ENCODE measurements around the gene LRRC52. TPM values are rescaled to one million over a fixed set of nuclear protein-coding genes. Genes with fewer than 3 reads are reported as not detected.

The LRRC52 gene
- polyA plus RNA-seq, 1 of the 3 experiments (the other 2 are of a cell fraction), result not detected

- no peak for TF ChIP-seq USF1 (IDR thresholded peaks at IDR 0.05; ENCODE audit: borderline replicate concordance, low read depth)
- no peak for TF ChIP-seq POLR2AphosphoS5 (IDR thresholded peaks at IDR 0.05; ENCODE audit: low read depth, low read length)
These were observed 10.5 kb upstream of the LRRC52 start (continued) for GRCh38 chr1:165533254-165533653.

DNA sequence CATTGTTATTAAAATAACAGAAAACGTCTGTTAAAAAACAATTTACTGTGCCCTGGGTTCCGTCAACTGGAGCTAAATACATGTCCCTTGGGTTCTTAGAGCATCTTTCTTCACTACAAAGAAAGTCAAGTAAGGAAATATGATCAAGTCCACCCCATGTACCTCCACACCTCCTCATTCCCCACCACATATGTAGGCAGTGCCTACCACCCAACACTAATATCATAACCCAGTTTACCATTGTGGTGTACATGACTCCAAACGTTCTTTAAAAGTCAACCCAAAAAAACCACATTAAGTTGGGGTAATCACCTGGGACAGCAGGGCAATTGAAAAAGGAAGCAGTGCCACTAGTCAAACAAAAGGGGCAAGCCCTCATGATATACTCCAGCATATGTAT is 7.8 kb upstream of the LRRC52 start:
- CTCF ChIA-PET, result interaction anchor here (0.8 kb wide), 1 partner anchor 131 kb away, joined by 3 read pairs; no protein-coding TSS in a partner anchor
- TF ChIP-seq TEAD4 (IDR thresholded peaks at IDR 0.05; ENCODE audit: borderline replicate concordance, insufficient read depth) (no peak), RFX5 (IDR thresholded peaks at IDR 0.05; ENCODE audit: low read length) (no peak), CHD2 (IDR thresholded peaks at IDR 0.05; ENCODE audit: low read length, partially characterized antibody) (no peak), NFIC (IDR thresholded peaks at IDR 0.05; ENCODE audit: borderline replicate concordance) (no peak)
- TF ChIP-seq, protein P1, sequence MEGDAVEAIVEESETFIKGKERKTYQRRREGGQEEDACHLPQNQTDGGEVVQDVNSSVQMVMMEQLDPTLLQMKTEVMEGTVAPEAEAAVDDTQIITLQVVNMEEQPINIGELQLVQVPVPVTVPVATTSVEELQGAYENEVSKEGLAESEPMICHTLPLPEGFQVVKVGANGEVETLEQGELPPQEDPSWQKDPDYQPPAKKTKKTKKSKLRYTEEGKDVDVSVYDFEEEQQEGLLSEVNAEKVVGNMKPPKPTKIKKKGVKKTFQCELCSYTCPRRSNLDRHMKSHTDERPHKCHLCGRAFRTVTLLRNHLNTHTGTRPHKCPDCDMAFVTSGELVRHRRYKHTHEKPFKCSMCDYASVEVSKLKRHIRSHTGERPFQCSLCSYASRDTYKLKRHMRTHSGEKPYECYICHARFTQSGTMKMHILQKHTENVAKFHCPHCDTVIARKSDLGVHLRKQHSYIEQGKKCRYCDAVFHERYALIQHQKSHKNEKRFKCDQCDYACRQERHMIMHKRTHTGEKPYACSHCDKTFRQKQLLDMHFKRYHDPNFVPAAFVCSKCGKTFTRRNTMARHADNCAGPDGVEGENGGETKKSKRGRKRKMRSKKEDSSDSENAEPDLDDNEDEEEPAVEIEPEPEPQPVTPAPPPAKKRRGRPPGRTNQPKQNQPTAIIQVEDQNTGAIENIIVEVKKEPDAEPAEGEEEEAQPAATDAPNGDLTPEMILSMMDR (IDR thresholded peaks at IDR 0.05), result no peak
- 17% methylated on average over 3 of the region's 3 CpGs for WGBS (ENCODE audit: low lambda C conversion rate)

GRCh38 chr1:165537356-165538109 is 6.3 kb upstream of the LRRC52 start:
- H3K9ac ChIP-seq, result no peak overlapping the region
- no peaks in the 10 kb centered on the region for H3K79me2 ChIP-seq (ENCODE audit: insufficient read depth)
- no peaks in the 10 kb centered on the region for H3K9me2 ChIP-seq
- no peak for DNase-seq
- no peaks in the 10 kb centered on the region for H4K20me1 ChIP-seq (ENCODE audit: insufficient read depth)
- no peak overlapping the region for H2AFZ ChIP-seq (ENCODE audit: low read depth)
- H3K4me1 ChIP-seq (ENCODE audit: control insufficient read depth in 1 of 2, insufficient read depth in 2 of 2, low read depth in 1 of 2, low read length in 1 of 2), result no peaks in the 10 kb centered on the region
- WGBS (ENCODE audit: low lambda C conversion rate), result 21% methylated on average over 14 of the region's 14 CpGs
- H3K27me3 ChIP-seq (ENCODE audit: insufficient read depth), result no peaks in the 10 kb centered on the region
- H3F3A ChIP-seq (replicated peaks; ENCODE audit: insufficient read depth), result no peaks in the 10 kb centered on the region
- no peaks in the 10 kb centered on the region for H3K36me3 ChIP-seq (replicated peaks in 1 of 2; ENCODE audit: control insufficient read depth in 1 of 2, insufficient read depth in 2 of 2, low read length in 1 of 2)
- CTCF ChIA-PET, result interaction anchor here (0.6 to 1.6 kb wide), 5 partner anchors 35 to 145 kb away, joined by 3 to 4 read pairs (median 3); no protein-coding TSS in a partner anchor
- no peak overlapping the region for H3K4me3 ChIP-seq (ENCODE audit: low read depth in 2 of 2, low read length in 1 of 2)
- POLR2A ChIA-PET, result no interaction called here
- no peak overlapping the region for H3K27ac ChIP-seq (ENCODE audit: low read depth in 2 of 2, low read length in 1 of 2)
- no peaks in the 10 kb centered on the region for H3K9me3 ChIP-seq
- no peak overlapping the region for H3K4me2 ChIP-seq
- TF ChIP-seq RFX5 (IDR thresholded peaks at IDR 0.05; ENCODE audit: low read length) (no peak), MXI1 (IDR thresholded peaks at IDR 0.05; ENCODE audit: low read depth, low read length) (no peak), RAD21 (IDR thresholded peaks at IDR 0.05; ENCODE audit: low read length) (no peak), USF2 (IDR thresholded peaks at IDR 0.05; ENCODE audit: borderline replicate concordance, low read depth, low read length) (no peak), SIN3A (IDR thresholded peaks at IDR 0.05; ENCODE audit: borderline replicate concordance, low read depth, low read length) (no peak), EP300 (IDR thresholded peaks at IDR 0.05; ENCODE audit: borderline replicate concordance in 1 of 2, low read depth in 1 of 2, low read length in 1 of 2) (no peak), FOSL2 (IDR thresholded peaks at IDR 0.05; ENCODE audit: borderline replicate concordance, low read depth) (no peak), NFIC (IDR thresholded peaks at IDR 0.05; ENCODE audit: borderline replicate concordance) (no peak)
- TF ChIP-seq, protein P2, sequence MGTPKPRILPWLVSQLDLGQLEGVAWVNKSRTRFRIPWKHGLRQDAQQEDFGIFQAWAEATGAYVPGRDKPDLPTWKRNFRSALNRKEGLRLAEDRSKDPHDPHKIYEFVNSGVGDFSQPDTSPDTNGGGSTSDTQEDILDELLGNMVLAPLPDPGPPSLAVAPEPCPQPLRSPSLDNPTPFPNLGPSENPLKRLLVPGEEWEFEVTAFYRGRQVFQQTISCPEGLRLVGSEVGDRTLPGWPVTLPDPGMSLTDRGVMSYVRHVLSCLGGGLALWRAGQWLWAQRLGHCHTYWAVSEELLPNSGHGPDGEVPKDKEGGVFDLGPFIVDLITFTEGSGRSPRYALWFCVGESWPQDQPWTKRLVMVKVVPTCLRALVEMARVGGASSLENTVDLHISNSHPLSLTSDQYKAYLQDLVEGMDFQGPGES (IDR thresholded peaks at IDR 0.05; ENCODE audit: low read depth, low read length), result no peak
- TF ChIP-seq, protein P3, sequence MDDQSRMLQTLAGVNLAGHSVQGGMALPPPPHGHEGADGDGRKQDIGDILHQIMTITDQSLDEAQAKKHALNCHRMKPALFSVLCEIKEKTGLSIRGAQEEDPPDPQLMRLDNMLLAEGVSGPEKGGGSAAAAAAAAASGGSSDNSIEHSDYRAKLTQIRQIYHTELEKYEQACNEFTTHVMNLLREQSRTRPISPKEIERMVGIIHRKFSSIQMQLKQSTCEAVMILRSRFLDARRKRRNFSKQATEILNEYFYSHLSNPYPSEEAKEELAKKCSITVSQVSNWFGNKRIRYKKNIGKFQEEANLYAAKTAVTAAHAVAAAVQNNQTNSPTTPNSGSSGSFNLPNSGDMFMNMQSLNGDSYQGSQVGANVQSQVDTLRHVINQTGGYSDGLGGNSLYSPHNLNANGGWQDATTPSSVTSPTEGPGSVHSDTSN (IDR thresholded peaks at IDR 0.05), result no peak
- TF ChIP-seq, protein P1 (IDR thresholded peaks at IDR 0.05), result no peak

More for the DNA sequence above, 7.8 kb upstream of the LRRC52 start:
- no peaks in the 10 kb centered on the region for H4K20me1 ChIP-seq (ENCODE audit: insufficient read depth)
- H3K9ac ChIP-seq, result no peak overlapping the region
- H3K27ac ChIP-seq (ENCODE audit: low read depth in 2 of 2, low read length in 1 of 2), result no peak overlapping the region
- no peak overlapping the region for H3K4me3 ChIP-seq (ENCODE audit: low read depth in 2 of 2, low read length in 1 of 2)
- H3K27me3 ChIP-seq (ENCODE audit: insufficient read depth), result no peaks in the 10 kb centered on the region
- H3K36me3 ChIP-seq (replicated peaks in 1 of 2; ENCODE audit: control insufficient read depth in 1 of 2, insufficient read depth in 2 of 2, low read length in 1 of 2), result no peaks in the 10 kb centered on the region
- H3K9me2 ChIP-seq, result no peaks in the 10 kb centered on the region
- H3K79me2 ChIP-seq (ENCODE audit: insufficient read depth), result no peaks in the 10 kb centered on the region
- POLR2A ChIA-PET, result no interaction called here
- no peak overlapping the region for H3K4me2 ChIP-seq
- no peaks in the 10 kb centered on the region for H3K9me3 ChIP-seq
- H3F3A ChIP-seq (replicated peaks; ENCODE audit: insufficient read depth), result no peaks in the 10 kb centered on the region
- no peak for DNase-seq
- no peak overlapping the region for H2AFZ ChIP-seq (ENCODE audit: low read depth)
- no peaks in the 10 kb centered on the region for H3K4me1 ChIP-seq (ENCODE audit: control insufficient read depth in 1 of 2, insufficient read depth in 2 of 2, low read depth in 1 of 2, low read length in 1 of 2)

Data from SK-N-SH (cell line).